Keratinocyte (primary cell): Measurements from ENCODE around the gene USP33. TPM values are rescaled to one million over a fixed set of nuclear protein-coding genes. Genes with fewer than 3 reads are reported as not detected.

Source experiments
- DNase-seq: peaks from one replicate; pipeline ENCODE4 v3.0.0-alpha.2; 2011; ENCODE audit warnings: low read depth, missing footprints, low spot score
- FAIRE-seq: peaks from 2 replicates; lab custom pipeline; 2011; peaks lifted over from hg19 to GRCh38; lab: Jason Lieb, UNC
- H2AFZ ChIP-seq: 2 replicates; pipeline ENCODE4 v1.6.0; 2012; ENCODE audit warnings: low read length, control low read depth, inconsistent platforms; ENCODE audit not compliant: control insufficient read depth
- H3K27ac ChIP-seq: 2 replicates; pipeline ENCODE4 v1.5.1; 2011; ENCODE audit warnings: low read length; ENCODE audit not compliant: control insufficient read depth, insufficient read depth
- H3K27me3 ChIP-seq: 3 replicates; pipeline ENCODE4 v1.6.0; 2011; ENCODE audit warnings: low read length; ENCODE audit not compliant: control insufficient read depth, insufficient read depth; ENCODE audit errors: extremely low read depth
- H3K36me3 ChIP-seq, 2 experiments: 2 replicates in 1 of 2; 3 replicates in 1 of 2; pipeline ENCODE4 v1.5.1; 2011; ENCODE audit warnings: low read length in 2 of 2, mild to moderate bottlenecking in 1 of 2; ENCODE audit not compliant: control insufficient read depth in 2 of 2, insufficient read depth in 2 of 2; ENCODE audit errors: extremely low read depth in 1 of 2
- H3K4me1 ChIP-seq: 3 replicates; pipeline ENCODE4 v1.5.1; 2011; ENCODE audit warnings: low read length; ENCODE audit not compliant: control insufficient read depth, insufficient read depth; ENCODE audit errors: extremely low read depth
- H3K4me2 ChIP-seq: 3 replicates; pipeline ENCODE4 v1.6.0; 2011; ENCODE audit warnings: low read depth, low read length; ENCODE audit not compliant: control insufficient read depth, insufficient read depth; ENCODE audit errors: extremely low read depth
- H3K4me3 ChIP-seq, 3 experiments: fragments of 200-600 bp in 1 of 3; sonication (generic) in 1 of 3; 2 replicates in 2 of 3; 3 replicates in 1 of 3; pipeline ENCODE4 v1.5.1; 2011 to 2016; ENCODE audit warnings: low read length in 3 of 3, mild to moderate bottlenecking in 3 of 3, control low read depth in 2 of 3, inconsistent platforms in 1 of 3, low read depth in 1 of 3, mixed read lengths in 1 of 3, mixed run types in 1 of 3, moderate library complexity in 1 of 3; ENCODE audit not compliant: control insufficient read depth in 2 of 3, insufficient read depth in 2 of 3; ENCODE audit errors: extremely low read depth in 1 of 3
- H3K79me2 ChIP-seq: 2 replicates; pipeline ENCODE4 v1.6.0; 2012; ENCODE audit warnings: low read length; ENCODE audit not compliant: control insufficient read depth, insufficient read depth
- H3K9ac ChIP-seq: 3 replicates; pipeline ENCODE4 v1.6.0; 2011; ENCODE audit warnings: low read length; ENCODE audit not compliant: control insufficient read depth, insufficient read depth; ENCODE audit errors: extremely low read depth
- H3K9me1 ChIP-seq: 3 replicates; pipeline ENCODE4 v1.6.0; 2011; ENCODE audit warnings: low read length; ENCODE audit not compliant: control insufficient read depth, insufficient read depth; ENCODE audit errors: extremely low read depth
- H3K9me3 ChIP-seq: 2 replicates; pipeline ENCODE4 v1.5.1; 2012; ENCODE audit warnings: low read depth, low read length; ENCODE audit not compliant: control insufficient read depth
- H4K20me1 ChIP-seq: 3 replicates; pipeline ENCODE4 v1.6.0; 2011; ENCODE audit warnings: low read length; ENCODE audit not compliant: control insufficient read depth, insufficient read depth; ENCODE audit errors: extremely low read depth
- CTCF ChIP-seq, 3 experiments: IDR thresholded peaks in 1 of 3; conservative IDR thresholded peaks in 1 of 3; optimal IDR thresholded peaks in 1 of 3; 2 replicates in 2 of 3; 3 replicates in 1 of 3; pipeline versions ENCODE3 to v1.5.1; 2011; ENCODE audit warnings: low read length in 3 of 3, mild to moderate bottlenecking in 3 of 3, moderate library complexity in 2 of 3, control low read depth in 1 of 3, inconsistent platforms in 1 of 3; ENCODE audit not compliant: insufficient read depth in 2 of 3; ENCODE audit errors: extremely low read depth in 1 of 3
- EZH2 ChIP-seq: IDR thresholded peaks from one replicate; pipeline ENCODE4 v1.6.1; 2012; ENCODE audit warnings: inconsistent platforms, mild to moderate bottlenecking, low read length, moderate library complexity
- dilution Hi-C: fragments of 300-500 bp; cut with MboI; formaldehyde crosslinking; loops from one replicate; pipeline ENCODE4 v1.7.0; 2020; ENCODE audit warnings: low sequenced_read_pairs; ENCODE audit not compliant: extremely low pct_ligation_motif_present
- polyA plus RNA-seq, 5 experiments: library from polyadenylated mRNA; depleted of rRNA in 3 of 5; stranded (reverse) in 3 of 5; stranded (forward) in 1 of 5; unstranded in 1 of 5; fragments of >200 nt; gene quantifications; 1 replicate in 1 of 5; 2 replicates in 3 of 5; 3 replicates in 1 of 5; pipeline versions ENCODE4 v1.2.1 to v1.2.3, GENCODE V29; 2011 to 2012; ENCODE audit warnings: missing spikeins in 2 of 5, low read depth in 1 of 5, low replicate concordance in 1 of 5

Gene USP33
- polyA plus RNA-seq, 1 donor (not counting 4 experiments of a cell fraction or from before 2014, with no cell fraction given): 52.0 TPM

- no peak for TF ChIP-seq EZH2
- no peak for TF ChIP-seq CTCF (optimal IDR thresholded peaks at IDR 0.05 in 1 of 3, IDR thresholded peaks at IDR 0.05 in 1 of 3, conservative IDR thresholded peaks at IDR 0.05 in 1 of 3; ENCODE audit: extremely low read depth in 1 of 3, insufficient read depth in 2 of 3, low read length in 3 of 3)
- Histone ChIP-seq H3K79me2 (no peaks in the 10 kb centered on the region), H2AFZ (no peak overlapping the region), H3K4me1 (no peaks in the 10 kb centered on the region), H3K27ac (no peak overlapping the region), H3K27me3 (no peaks in the 10 kb centered on the region), H3K4me2 (no peak overlapping the region), H3K9me1 (no peaks in the 10 kb centered on the region), H3K9me3 (no peaks in the 10 kb centered on the region), H3K4me3 (no peak overlapping the region), H3K36me3 (peaks cover 0 to 2% of the 10 kb centered on the region in 2 experiments), H3K9ac (no peak overlapping the region), H4K20me1 (no peaks in the 10 kb centered on the region)
- dilution Hi-C loops: no loop called here
- FAIRE-seq (no peak), DNase-seq (no peak)
Observed at GRCh38 chr1:77802026-77802425, 42.4 kb upstream of the USP33 start.

GRCh38 chr1:77797991-77798390 is 38.3 kb upstream of the USP33 start:
- Histone ChIP-seq H3K36me3 (peaks cover 0 to 2% of the 10 kb centered on the region in 2 experiments), H3K4me1 (no peaks in the 10 kb centered on the region), H3K9ac (no peak overlapping the region), H2AFZ (no peak overlapping the region), H3K4me3 (no peak overlapping the region), H4K20me1 (no peaks in the 10 kb centered on the region), H3K27me3 (no peaks in the 10 kb centered on the region), H3K4me2 (no peak overlapping the region), H3K79me2 (no peaks in the 10 kb centered on the region), H3K27ac (no peak overlapping the region), H3K9me1 (no peaks in the 10 kb centered on the region), H3K9me3 (no peaks in the 10 kb centered on the region)
- FAIRE-seq (no peak), DNase-seq (no peak)
- dilution Hi-C loops: no loop called here
- no peak for TF ChIP-seq CTCF (optimal IDR thresholded peaks at IDR 0.05 in 1 of 3, IDR thresholded peaks at IDR 0.05 in 1 of 3, conservative IDR thresholded peaks at IDR 0.05 in 1 of 3; ENCODE audit: extremely low read depth in 1 of 3, insufficient read depth in 2 of 3, low read length in 3 of 3)
- TF ChIP-seq EZH2: no peak
